ENCODE measurements around the gene RSPH6A.

- TF ChIP-seq POLR2A (IDR thresholded peaks at IDR 0.05; ENCODE audit: low read depth, low read length) (no peak), POLR2AphosphoS5 (IDR thresholded peaks at IDR 0.05; ENCODE audit: low read depth, low read length) (no peak), TAF1 (IDR thresholded peaks at IDR 0.05; ENCODE audit: borderline replicate concordance, low read depth, low read length) (no peak)
These were observed 47.7 kb downstream of the RSPH6A start for GRCh38 chr19:45767410-45767880.

Data from GM12892 (cell line).